ENCODE measurements around the gene MYO1D.
A peak's percentile ranks its signal among the peaks of the same experiment; 100 is the strongest.

Gene MYO1D

DNA sequence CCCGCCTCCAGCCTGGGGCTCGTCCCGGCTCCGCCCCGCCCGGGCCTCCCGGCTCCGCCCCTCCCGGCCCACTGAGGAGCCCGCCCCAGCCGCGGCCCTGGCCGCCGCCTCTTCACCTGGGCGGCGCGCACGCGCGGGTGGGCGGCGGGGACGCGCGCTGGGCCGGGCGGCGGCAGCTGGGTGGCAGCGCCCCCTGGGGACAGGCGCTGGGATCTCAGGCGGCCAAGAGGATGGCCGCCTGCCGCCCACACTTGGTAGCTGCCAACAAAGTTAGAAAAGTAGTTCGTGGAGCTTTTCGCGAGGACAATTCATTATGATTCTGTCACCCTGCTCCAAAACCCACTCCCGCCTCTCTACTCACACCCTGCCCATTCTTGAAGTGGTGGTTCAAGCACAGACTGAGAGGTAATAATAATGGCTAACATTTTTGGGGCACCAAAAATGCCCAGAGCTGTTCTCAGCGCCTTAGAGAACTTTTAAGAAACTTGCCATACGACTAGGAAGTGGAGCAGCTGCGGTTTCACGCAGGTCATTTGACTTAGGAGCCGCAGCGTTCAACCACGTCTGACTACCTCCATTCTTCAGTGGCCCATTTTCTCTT lies 340 bp upstream of the MYO1D start:
- TF ChIP-seq, protein P1, sequence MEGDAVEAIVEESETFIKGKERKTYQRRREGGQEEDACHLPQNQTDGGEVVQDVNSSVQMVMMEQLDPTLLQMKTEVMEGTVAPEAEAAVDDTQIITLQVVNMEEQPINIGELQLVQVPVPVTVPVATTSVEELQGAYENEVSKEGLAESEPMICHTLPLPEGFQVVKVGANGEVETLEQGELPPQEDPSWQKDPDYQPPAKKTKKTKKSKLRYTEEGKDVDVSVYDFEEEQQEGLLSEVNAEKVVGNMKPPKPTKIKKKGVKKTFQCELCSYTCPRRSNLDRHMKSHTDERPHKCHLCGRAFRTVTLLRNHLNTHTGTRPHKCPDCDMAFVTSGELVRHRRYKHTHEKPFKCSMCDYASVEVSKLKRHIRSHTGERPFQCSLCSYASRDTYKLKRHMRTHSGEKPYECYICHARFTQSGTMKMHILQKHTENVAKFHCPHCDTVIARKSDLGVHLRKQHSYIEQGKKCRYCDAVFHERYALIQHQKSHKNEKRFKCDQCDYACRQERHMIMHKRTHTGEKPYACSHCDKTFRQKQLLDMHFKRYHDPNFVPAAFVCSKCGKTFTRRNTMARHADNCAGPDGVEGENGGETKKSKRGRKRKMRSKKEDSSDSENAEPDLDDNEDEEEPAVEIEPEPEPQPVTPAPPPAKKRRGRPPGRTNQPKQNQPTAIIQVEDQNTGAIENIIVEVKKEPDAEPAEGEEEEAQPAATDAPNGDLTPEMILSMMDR (IDR thresholded peaks at IDR 0.05; ENCODE audit: insufficient read depth, missing control alignments), result peak; percentile 71
- DNase-seq (ENCODE audit: insufficient read length, low spot score), result peak; percentile 34
- FAIRE-seq, result no peak

DNA sequence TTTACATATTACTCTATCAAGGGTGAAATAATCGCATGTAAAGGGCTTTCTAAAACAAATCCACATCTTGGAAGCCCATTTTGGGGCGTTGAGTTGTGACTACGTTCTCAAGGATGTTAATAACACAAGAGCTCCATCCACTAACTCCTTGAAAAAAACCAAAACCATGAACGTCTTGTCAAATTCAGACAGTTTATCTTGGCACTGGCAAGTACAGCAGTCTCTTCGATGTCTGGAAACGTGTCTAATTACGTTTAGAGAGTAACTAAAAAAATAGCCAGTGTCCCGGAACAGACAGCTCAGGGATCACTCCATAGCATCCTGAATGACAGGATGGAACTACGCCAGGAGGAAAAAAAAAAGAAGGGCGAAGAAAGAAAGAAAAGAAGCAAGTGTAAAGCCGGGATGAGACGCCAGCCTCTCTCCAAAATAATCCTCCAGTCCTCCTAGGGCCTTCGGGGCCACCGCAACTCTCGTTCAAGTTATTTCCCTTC lies 954 bp downstream of the MYO1D start:
- FAIRE-seq, result no peak
- no peak for DNase-seq (ENCODE audit: insufficient read length, low spot score)
- TF ChIP-seq, protein P1 (IDR thresholded peaks at IDR 0.05; ENCODE audit: insufficient read depth, missing control alignments), result no peak

DNA sequence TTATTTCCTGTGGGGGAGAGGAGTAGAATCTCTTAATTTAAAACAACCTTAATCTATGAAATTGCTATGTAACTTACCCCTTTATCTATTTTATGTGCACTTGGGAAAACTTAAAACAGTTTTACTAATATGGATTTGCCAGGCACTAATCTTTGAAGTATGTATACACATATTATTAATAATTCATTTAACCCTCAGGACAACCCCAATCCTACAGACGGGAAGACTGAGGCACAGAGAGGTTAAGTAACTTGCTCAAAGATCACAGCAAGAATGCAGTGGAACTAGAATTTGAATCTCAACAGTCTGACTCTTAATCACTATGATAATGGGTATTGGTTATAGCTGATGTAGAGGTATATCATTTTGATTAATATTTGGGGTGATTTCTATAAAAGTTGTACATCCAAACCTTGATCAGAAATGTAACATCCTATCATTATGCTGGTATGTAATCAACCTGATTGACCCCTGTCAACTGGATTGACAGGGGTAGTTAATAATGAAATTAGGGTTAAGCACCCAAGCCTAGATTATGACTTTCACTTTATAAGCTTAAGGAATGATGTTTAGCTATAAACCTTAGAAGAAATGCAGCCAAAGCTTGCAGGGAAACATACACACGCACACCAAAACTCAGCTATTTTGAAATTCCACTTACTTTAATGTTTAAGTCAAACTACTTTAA lies 1.6 kb downstream of the MYO1D start:
- FAIRE-seq (no peak), DNase-seq (ENCODE audit: insufficient read length, low spot score) (no peak)
- TF ChIP-seq, protein P1 (IDR thresholded peaks at IDR 0.05; ENCODE audit: insufficient read depth, missing control alignments), result no peak

DNA sequence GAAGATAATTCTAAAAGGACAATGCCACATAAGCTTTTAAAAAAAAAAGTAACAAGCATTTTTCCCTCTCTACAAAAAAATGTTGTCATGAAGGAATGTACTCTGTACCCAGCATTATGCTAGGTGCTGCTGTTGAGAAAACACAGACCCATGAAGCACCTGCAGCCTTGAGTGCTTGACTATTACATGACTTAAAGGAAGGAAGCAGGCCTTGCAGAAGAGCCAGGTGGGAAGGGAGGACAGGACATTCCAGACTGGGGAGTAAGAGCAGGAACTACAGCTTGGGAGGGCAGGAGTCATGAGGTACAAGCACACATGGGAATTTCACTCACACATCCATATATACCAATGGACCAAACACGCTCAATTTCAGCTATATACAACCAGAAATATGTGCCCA lies 3.8 kb downstream of the MYO1D start:
- no peak for FAIRE-seq
- DNase-seq (ENCODE audit: insufficient read length, low spot score), result no peak
- TF ChIP-seq, protein P1 (IDR thresholded peaks at IDR 0.05; ENCODE audit: insufficient read depth, missing control alignments), result no peak

DNA sequence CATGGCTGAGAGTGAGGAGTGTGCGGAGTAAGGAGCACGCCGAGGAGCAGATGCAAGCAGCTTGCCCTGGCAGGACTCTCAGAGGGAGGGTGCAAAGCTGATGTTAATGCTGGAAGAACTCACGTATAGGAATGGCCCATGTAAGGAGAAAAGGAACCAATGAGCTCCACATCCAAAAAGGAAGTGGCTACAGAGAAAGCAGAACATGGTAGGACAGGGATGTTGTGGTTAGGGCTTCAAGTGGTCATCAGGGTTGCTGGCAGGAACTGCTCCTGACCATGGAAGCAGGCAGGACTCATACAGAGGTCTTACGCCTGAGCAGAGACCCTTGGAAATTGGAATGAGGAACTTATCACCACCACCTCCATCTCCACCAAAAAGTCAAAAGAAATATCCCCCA lies 5.2 kb downstream of the MYO1D start:
- DNase-seq (ENCODE audit: insufficient read length, low spot score), result no peak
- FAIRE-seq, result no peak
- TF ChIP-seq, protein P1 (IDR thresholded peaks at IDR 0.05; ENCODE audit: insufficient read depth, missing control alignments), result no peak

DNA sequence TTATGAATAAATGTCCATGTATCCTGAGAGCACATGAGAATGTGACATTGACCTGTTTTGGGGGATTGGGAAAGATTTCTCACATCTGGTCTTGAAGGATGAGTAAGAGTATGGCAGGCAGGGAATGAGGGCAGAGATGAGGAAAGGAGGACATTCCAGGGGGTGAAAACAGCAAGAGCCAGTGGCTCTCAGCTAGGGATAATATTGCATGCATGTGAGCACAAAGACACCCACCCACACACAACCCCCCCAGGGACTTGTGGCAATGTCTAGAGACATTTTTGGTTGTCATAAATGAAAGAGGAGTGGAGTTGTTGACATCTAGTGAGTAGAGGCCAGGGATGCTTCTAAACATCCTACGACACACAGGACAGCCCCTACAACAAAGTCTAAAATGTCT lies 6.0 kb downstream of the MYO1D start:
- FAIRE-seq, result no peak
- TF ChIP-seq, protein P1 (IDR thresholded peaks at IDR 0.05; ENCODE audit: insufficient read depth, missing control alignments), result no peak
- DNase-seq (ENCODE audit: insufficient read length, low spot score), result no peak

Measured in D721Med (cell line).